Measurements from ENCODE around the gene ANKRD10.

The ANKRD10 gene

DNA sequence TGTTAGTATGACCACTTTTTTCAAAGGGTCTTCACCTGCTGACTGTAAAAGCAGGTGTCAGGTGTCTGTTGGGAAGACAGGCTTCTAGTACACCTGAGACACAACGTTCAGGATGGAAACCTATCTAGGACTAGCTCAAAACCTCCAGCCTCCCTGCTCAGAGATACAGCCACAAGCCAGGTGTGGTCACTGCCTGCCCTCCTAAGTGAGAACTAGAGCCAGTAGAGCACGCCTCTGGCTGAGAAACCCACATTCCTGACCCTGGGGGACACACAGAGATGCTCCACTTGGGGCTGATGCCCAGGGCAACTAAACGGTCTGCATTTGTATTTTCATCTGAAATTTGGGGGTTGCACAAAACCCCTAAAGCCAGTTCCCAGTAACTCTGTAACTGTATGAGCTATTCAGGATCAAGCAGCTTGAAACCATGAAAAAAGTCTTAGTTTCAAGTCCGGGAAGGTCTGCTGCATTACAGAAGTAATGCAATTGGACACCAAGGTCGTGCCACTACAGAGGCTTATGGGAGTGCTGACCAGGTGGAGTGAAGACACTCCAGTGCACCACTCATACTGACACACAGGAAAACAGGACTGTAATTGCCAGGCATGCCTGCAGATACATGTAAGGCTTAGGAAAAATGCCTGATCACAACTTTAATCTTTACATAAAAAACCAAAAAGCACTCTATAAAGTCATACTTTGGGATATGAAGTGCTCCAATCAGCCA lies 27.8 kb downstream of the ANKRD10 start:
- no peaks in the 10 kb centered on the region for H3K9me3 ChIP-seq (ENCODE audit: control insufficient read depth, low read length)
- no peak overlapping the region for H3K4me3 ChIP-seq (ENCODE audit: insufficient read depth, low read depth, low read length, poor library complexity, severe bottlenecking)
- no peak overlapping the region for H3K27ac ChIP-seq (ENCODE audit: insufficient read depth, low read length, poor library complexity, severe bottlenecking)
- no peaks in the 10 kb centered on the region for H3K27me3 ChIP-seq (replicated peaks; ENCODE audit: control insufficient read depth, insufficient read depth, low read length, poor library complexity, severe bottlenecking)
- H3K36me3 ChIP-seq (ENCODE audit: control insufficient read depth, insufficient read depth, low read length): no peaks in the 10 kb centered on the region
- DNase-seq: no peak
- H3K4me1 ChIP-seq (ENCODE audit: control insufficient read depth, insufficient read depth, low read length, poor library complexity, severe bottlenecking): no peaks in the 10 kb centered on the region

DNA sequence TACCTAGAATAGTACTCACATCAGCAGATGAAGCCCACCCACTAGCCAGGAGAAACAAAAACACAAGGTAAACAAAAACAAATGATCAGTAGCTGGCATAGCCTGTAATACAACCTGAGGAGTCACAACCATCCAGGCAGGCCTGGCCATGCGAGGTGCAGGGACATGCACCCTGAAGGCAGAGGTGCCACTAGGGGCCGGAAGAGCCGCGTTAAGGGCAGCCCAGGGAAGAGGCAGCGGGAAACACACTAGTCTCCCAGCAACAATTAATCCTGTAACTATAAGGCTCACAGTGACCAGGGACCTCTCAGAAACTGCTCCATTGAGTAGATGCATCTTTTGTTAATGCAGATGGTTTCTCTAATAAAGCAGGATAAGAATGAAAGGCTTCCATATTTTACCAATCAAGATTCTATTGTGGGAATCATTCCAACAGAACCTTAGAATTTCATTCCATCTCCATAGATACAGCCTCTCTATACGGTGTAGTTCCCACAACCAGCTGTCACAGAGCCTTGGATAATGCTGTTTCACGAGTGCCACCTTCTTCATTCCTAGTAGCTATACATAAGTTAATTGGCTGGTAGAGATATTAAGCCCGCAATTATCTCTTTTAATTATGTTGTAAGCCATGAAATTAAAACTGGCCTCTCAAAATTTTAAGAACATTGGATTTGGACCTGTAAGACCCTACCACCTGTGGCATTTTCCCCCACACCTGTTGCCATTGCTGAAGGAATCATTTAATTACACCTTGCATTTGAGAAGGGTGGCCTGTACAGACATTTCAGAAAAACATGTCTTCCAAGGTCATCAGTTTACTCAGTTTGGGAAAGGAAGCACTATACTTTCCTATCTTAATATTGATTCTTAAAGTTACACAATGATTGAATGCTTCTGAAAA lies 28.7 kb downstream of the ANKRD10 start:
- Histone ChIP-seq H3K4me3 (ENCODE audit: insufficient read depth, low read depth, low read length, poor library complexity, severe bottlenecking) (no peak overlapping the region), H3K27me3 (replicated peaks; ENCODE audit: control insufficient read depth, insufficient read depth, low read length, poor library complexity, severe bottlenecking) (no peaks in the 10 kb centered on the region), H3K36me3 (ENCODE audit: control insufficient read depth, insufficient read depth, low read length) (no peaks in the 10 kb centered on the region), H3K27ac (ENCODE audit: insufficient read depth, low read length, poor library complexity, severe bottlenecking) (no peak overlapping the region), H3K4me1 (ENCODE audit: control insufficient read depth, insufficient read depth, low read length, poor library complexity, severe bottlenecking) (no peaks in the 10 kb centered on the region), H3K9me3 (ENCODE audit: control insufficient read depth, low read length) (no peaks in the 10 kb centered on the region)
- DNase-seq: no peak

DNA sequence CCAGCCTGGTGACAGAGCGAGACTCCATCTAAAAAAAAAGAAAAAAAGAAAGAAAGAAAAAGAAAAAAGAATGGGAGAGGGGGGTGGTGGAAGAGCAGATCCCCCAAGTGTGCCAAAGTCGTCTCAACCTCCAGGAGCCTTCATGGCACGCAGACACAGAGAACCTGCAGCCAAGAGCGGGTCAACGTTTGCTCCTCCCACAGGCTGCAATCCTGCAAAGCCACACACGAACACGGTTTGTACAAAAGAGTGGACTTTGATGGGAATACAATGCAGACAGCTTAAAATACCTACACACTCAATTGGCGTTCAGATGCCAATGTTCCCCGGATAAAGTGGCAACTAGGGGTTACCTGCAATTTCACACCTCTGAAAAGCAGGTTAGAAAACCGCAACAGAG lies 29.4 kb downstream of the ANKRD10 start:
- H3K27me3 ChIP-seq (replicated peaks; ENCODE audit: control insufficient read depth, insufficient read depth, low read length, poor library complexity, severe bottlenecking): no peaks in the 10 kb centered on the region
- no peaks in the 10 kb centered on the region for H3K9me3 ChIP-seq (ENCODE audit: control insufficient read depth, low read length)
- no peaks in the 10 kb centered on the region for H3K36me3 ChIP-seq (ENCODE audit: control insufficient read depth, insufficient read depth, low read length)
- H3K27ac ChIP-seq (ENCODE audit: insufficient read depth, low read length, poor library complexity, severe bottlenecking): no peak overlapping the region
- no peak overlapping the region for H3K4me3 ChIP-seq (ENCODE audit: insufficient read depth, low read depth, low read length, poor library complexity, severe bottlenecking)
- H3K4me1 ChIP-seq (ENCODE audit: control insufficient read depth, insufficient read depth, low read length, poor library complexity, severe bottlenecking): no peaks in the 10 kb centered on the region
- DNase-seq: no peak

DNA sequence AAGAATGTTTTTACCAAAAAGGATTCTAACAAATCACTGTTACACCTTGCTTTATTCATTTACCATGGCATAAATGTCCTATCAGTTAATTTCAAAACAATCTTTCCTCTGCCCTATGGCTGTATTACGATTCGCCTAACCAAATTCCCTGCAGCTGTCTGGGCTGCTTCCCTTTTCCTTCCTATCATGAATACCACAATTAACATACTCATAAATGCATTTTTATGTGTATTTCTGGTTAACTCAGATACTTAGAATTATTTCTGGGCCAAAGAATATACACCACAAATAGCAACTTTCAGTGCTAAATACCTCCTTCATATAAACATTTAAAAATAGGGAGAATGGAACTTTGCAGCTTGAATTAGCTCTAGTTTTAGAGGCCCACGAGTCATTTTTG lies 30.4 kb downstream of the ANKRD10 start:
- Histone ChIP-seq H3K9me3 (ENCODE audit: control insufficient read depth, low read length) (no peaks in the 10 kb centered on the region), H3K4me1 (ENCODE audit: control insufficient read depth, insufficient read depth, low read length, poor library complexity, severe bottlenecking) (no peaks in the 10 kb centered on the region), H3K27me3 (replicated peaks; ENCODE audit: control insufficient read depth, insufficient read depth, low read length, poor library complexity, severe bottlenecking) (no peaks in the 10 kb centered on the region), H3K36me3 (ENCODE audit: control insufficient read depth, insufficient read depth, low read length) (no peaks in the 10 kb centered on the region), H3K27ac (ENCODE audit: insufficient read depth, low read length, poor library complexity, severe bottlenecking) (no peak overlapping the region), H3K4me3 (ENCODE audit: insufficient read depth, low read depth, low read length, poor library complexity, severe bottlenecking) (no peak overlapping the region)
- no peak for DNase-seq

DNA sequence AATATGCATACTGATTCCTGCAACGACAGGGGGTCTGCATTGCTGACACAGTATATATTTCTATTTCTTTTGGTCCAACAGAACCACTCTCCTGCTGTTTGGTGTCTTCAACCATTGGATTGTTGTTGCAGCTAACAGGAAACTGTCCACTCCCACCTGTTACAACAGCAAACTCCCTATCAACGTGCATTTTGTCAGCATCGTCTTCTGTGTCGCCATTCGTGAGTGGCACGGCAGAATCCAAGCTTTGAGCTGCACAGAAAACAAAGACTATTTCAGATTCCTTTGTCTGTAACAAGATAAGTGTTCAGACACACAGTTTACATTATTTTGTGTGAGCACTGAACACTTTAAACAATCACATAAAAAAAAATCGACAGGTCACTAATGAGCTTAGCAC lies 31.3 kb downstream of the ANKRD10 start:
- no peaks in the 10 kb centered on the region for H3K4me1 ChIP-seq (ENCODE audit: control insufficient read depth, insufficient read depth, low read length, poor library complexity, severe bottlenecking)
- no peak for DNase-seq

DNA sequence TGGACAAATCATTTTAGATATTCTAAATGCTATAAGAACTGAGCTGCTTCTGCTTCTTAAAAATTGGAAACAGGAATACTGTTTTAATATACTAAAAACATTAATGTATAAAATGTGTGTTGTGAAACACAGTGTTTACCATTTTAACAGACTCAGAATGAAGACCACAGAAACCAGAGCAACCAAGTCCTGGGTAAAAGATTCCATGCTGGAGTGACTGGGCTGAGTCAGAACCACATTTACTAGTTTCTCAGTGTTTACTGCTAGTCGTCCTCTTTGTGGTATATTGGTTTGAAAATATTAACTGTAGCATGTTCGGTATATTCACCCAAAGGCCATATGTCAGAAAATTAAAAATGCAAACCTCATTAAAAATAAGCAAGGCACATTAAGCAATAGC lies 31.9 kb downstream of the ANKRD10 start:
- no peak for DNase-seq
- Histone ChIP-seq H3K4me1 (ENCODE audit: control insufficient read depth, insufficient read depth, low read length, poor library complexity, severe bottlenecking) (no peaks in the 10 kb centered on the region), H3K4me3 (ENCODE audit: insufficient read depth, low read depth, low read length, poor library complexity, severe bottlenecking) (no peak overlapping the region), H3K36me3 (ENCODE audit: control insufficient read depth, insufficient read depth, low read length) (no peaks in the 10 kb centered on the region), H3K9me3 (ENCODE audit: control insufficient read depth, low read length) (no peaks in the 10 kb centered on the region), H3K27me3 (replicated peaks; ENCODE audit: control insufficient read depth, insufficient read depth, low read length, poor library complexity, severe bottlenecking) (no peaks in the 10 kb centered on the region), H3K27ac (ENCODE audit: insufficient read depth, low read length, poor library complexity, severe bottlenecking) (no peak overlapping the region)

More for the DNA sequence above, 31.3 kb downstream of the ANKRD10 start:
- H3K36me3 ChIP-seq (ENCODE audit: control insufficient read depth, insufficient read depth, low read length): no peaks in the 10 kb centered on the region
- H3K4me3 ChIP-seq (ENCODE audit: insufficient read depth, low read depth, low read length, poor library complexity, severe bottlenecking): no peak overlapping the region
- H3K27me3 ChIP-seq (replicated peaks; ENCODE audit: control insufficient read depth, insufficient read depth, low read length, poor library complexity, severe bottlenecking): no peaks in the 10 kb centered on the region
- no peaks in the 10 kb centered on the region for H3K9me3 ChIP-seq (ENCODE audit: control insufficient read depth, low read length)
- no peak overlapping the region for H3K27ac ChIP-seq (ENCODE audit: insufficient read depth, low read length, poor library complexity, severe bottlenecking)

DNA sequence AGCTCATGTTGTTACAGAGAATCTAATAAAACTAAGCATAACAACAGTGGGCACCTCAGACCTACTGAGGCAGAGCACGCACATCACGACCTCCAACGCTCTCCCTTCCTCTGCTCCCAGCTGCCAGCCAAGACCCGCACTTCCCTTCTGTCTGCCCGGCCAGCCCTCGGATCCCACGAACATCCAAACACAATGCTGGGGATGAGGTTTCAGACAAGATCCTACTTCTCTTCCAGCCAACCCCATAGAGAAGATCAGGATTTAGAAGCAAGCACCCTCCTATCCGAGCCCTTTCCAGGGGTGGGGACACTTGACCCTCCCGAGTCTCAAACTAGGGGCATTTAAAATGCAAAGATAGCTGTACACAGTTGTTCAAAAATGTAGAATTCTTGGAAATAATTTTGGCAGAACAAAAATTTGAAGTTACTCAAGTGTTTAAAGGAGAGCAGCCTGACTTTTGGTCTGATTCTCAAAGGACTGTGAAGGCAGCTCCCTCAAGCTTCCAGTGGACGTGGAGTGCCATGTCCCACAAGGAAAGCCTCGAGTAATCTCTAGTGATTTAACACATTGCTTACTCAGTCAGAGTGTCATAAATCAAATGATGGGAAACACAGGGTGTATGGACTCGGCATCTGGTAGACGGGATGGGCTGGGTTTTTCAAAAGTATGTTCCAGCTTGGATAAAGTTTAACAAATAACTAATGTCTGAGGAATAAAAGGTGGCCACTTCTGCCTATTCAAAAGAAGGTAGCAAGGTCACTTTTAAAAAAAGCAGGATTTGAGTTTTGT lies 32.8 kb downstream of the ANKRD10 start:
- Histone ChIP-seq H3K27ac (ENCODE audit: insufficient read depth, low read length, poor library complexity, severe bottlenecking) (no peak overlapping the region), H3K27me3 (replicated peaks; ENCODE audit: control insufficient read depth, insufficient read depth, low read length, poor library complexity, severe bottlenecking) (no peaks in the 10 kb centered on the region), H3K4me1 (ENCODE audit: control insufficient read depth, insufficient read depth, low read length, poor library complexity, severe bottlenecking) (no peaks in the 10 kb centered on the region), H3K9me3 (ENCODE audit: control insufficient read depth, low read length) (no peaks in the 10 kb centered on the region), H3K36me3 (ENCODE audit: control insufficient read depth, insufficient read depth, low read length) (no peaks in the 10 kb centered on the region), H3K4me3 (ENCODE audit: insufficient read depth, low read depth, low read length, poor library complexity, severe bottlenecking) (no peak overlapping the region)
- DNase-seq: no peak

DNA sequence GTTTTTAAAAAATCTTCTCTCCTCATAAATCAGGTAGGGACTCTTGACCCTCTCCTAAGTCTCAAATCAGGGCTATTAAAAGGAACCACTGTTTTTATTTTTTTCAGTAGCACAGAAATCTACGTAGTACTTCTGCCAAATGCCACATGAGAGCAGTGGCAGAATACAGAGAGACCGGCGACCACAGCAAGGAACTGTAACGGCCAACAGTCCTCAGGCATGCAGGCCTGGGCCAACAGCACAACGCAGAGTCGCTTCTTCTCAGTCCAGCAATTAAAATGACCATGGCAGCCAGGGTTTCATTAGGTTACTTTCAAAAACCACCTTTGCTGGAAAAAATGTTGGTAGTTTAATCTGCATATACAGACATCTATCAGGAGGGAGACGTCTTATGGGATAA lies 34.2 kb downstream of the ANKRD10 start:
- H3K4me1 ChIP-seq (ENCODE audit: control insufficient read depth, insufficient read depth, low read length, poor library complexity, severe bottlenecking): no peaks in the 10 kb centered on the region
- H3K36me3 ChIP-seq (ENCODE audit: control insufficient read depth, insufficient read depth, low read length): no peaks in the 10 kb centered on the region
- H3K27me3 ChIP-seq (replicated peaks; ENCODE audit: control insufficient read depth, insufficient read depth, low read length, poor library complexity, severe bottlenecking): no peaks in the 10 kb centered on the region
- no peaks in the 10 kb centered on the region for H3K9me3 ChIP-seq (ENCODE audit: control insufficient read depth, low read length)
- no peak for DNase-seq
- H3K27ac ChIP-seq (ENCODE audit: insufficient read depth, low read length, poor library complexity, severe bottlenecking): no peak overlapping the region
- no peak overlapping the region for H3K4me3 ChIP-seq (ENCODE audit: insufficient read depth, low read depth, low read length, poor library complexity, severe bottlenecking)

DNA sequence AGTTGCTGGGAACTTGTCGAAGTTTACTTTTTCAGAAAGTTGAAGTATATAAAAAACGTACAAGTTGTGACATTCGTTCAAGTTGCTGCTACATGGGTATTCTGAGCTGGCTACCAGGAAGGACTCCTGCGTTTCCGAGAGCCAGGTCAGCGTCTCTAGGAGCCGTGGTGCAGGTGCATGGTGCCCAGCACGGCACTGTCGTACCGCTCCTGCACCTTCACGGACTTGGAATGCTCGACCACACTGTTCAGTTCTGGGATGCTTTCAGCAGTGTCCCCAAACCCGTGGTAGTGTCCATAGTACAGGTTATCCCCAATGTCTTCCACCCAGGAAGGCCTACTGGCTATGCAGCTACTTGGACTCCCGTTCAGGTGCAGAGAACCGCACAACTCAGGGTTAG lies 35.4 kb downstream of the ANKRD10 start:
- Histone ChIP-seq H3K4me3 (ENCODE audit: insufficient read depth, low read depth, low read length, poor library complexity, severe bottlenecking) (no peak overlapping the region), H3K4me1 (ENCODE audit: control insufficient read depth, insufficient read depth, low read length, poor library complexity, severe bottlenecking) (peaks cover 4% of the 10 kb centered on the region), H3K27ac (ENCODE audit: insufficient read depth, low read length, poor library complexity, severe bottlenecking) (no peak overlapping the region), H3K9me3 (ENCODE audit: control insufficient read depth, low read length) (no peaks in the 10 kb centered on the region), H3K36me3 (ENCODE audit: control insufficient read depth, insufficient read depth, low read length) (no peaks in the 10 kb centered on the region), H3K27me3 (replicated peaks; ENCODE audit: control insufficient read depth, insufficient read depth, low read length, poor library complexity, severe bottlenecking) (no peaks in the 10 kb centered on the region)
- DNase-seq: no peak
